HCT116 (cell line): ENCODE data around the gene CASP5. TPM values are rescaled to one million over a fixed set of nuclear protein-coding genes. Genes with fewer than 3 reads are reported as not detected.
"Not testable (repeated sequence)": the region's sequence is repeated elsewhere in the genome, so short reads cannot be mapped to it uniquely, and the experiment has no call there.

Source experiments
- ATAC-seq: fragments of 200-7000 bp; cut with Tn5 transposase; 2 replicates; pipeline ENCODE4 v1.9.1; 2020; ENCODE audit warnings: mild to moderate bottlenecking, moderate library complexity
- BruUV-seq: library from RNA; stranded (reverse); fragments of 400-500 nt; replicated peaks from 2 replicates; lab custom pipeline; 2021; lab: Mats Ljungman, UMichigan
- CTCF ChIA-PET: fragments of 300-600 bp; sonication (Branson Sonifier 250); formaldehyde crosslinking; loops from one replicate; lab custom pipeline; 2021; ENCODE audit warnings: antibody characterized with exemption; lab: Charles Lee
- POLR2A ChIA-PET: fragments of 300-600, 350-600 bp; sonication (Branson Sonifier 250); formaldehyde crosslinking; loops from one replicate; lab custom pipeline; 2021; ENCODE audit warnings: antibody characterized with exemption; lab: Charles Lee
- RAD21 ChIA-PET, 2 experiments: fragments of 300-600 bp; sonication (Branson Sonifier 250); formaldehyde crosslinking; loops; one replicate each; lab custom pipeline; 2023; ENCODE audit warnings: low total read pairs in 2 of 2; ENCODE audit not compliant: uncharacterized antibody in 2 of 2, unreplicated experiment in 2 of 2, low non-redundant PET in 1 of 2; lab: Charles Lee
- DNase-seq: peaks from one replicate; pipeline ENCODE4 v3.0.0-alpha.2; 2010; ENCODE audit warnings: low read depth, low spot score
- H2AFZ ChIP-seq: fragments of 200-600 bp; shearing (Covaris generic), sonication (generic); 2 replicates; pipeline ENCODE4 v1.6.1; 2017; ENCODE audit warnings: low read depth, mixed run types, mixed read lengths, antibody characterized with exemption, low read length; ENCODE audit not compliant: poor library complexity, severe bottlenecking
- H3K27ac ChIP-seq: 2 replicates; pipeline ENCODE4 v1.5.1; 2012; ENCODE audit warnings: low read depth, low read length
- H3K27me3 ChIP-seq: fragments of 200-600 bp; sonication (generic); 2 replicates; pipeline ENCODE4 v1.6.1; 2016; ENCODE audit warnings: mixed run types, low read length, mixed read lengths; ENCODE audit not compliant: insufficient read depth
- H3K36me3 ChIP-seq, 2 experiments: fragments of 200-500 bp in 1 of 2; fragments of 200-600 bp in 1 of 2; sonication (Bioruptor generic) in 1 of 2; sonication (generic) in 1 of 2; 2 replicates each; pipeline versions ENCODE4 v1.5.1 to v1.6.1; 2014 to 2016; ENCODE audit warnings: low read length in 2 of 2, inconsistent platforms in 1 of 2, mixed read lengths in 1 of 2, mixed run types in 1 of 2; ENCODE audit not compliant: insufficient read depth in 2 of 2, control insufficient read depth in 1 of 2
- H3K4me1 ChIP-seq, 2 experiments: fragments of 200-600 bp in 1 of 2; sonication (generic) in 1 of 2; 2 replicates each; pipeline versions ENCODE4 v1.5.1 to v1.6.1; 2012 to 2017; ENCODE audit warnings: low read length in 2 of 2, inconsistent platforms in 1 of 2, mild to moderate bottlenecking in 1 of 2, mixed read lengths in 1 of 2, mixed run types in 1 of 2, moderate library complexity in 1 of 2; ENCODE audit not compliant: insufficient read depth in 2 of 2, control insufficient read depth in 1 of 2
- H3K4me2 ChIP-seq: fragments of 200-600 bp; sonication (generic); 2 replicates; pipeline ENCODE4 v1.6.1; 2017; ENCODE audit warnings: mixed run types, low read length, mixed read lengths
- H3K4me3 ChIP-seq, 2 experiments: fragments of 200-600 bp in 1 of 2; sonication (generic) in 1 of 2; replicated peaks in 1 of 2; 2 replicates each; pipeline ENCODE4 v1.5.1; 2011 to 2016; ENCODE audit warnings: low read length in 2 of 2, control low read depth in 1 of 2, low read depth in 1 of 2, mild to moderate bottlenecking in 1 of 2, mixed read lengths in 1 of 2, mixed run types in 1 of 2
- H3K79me2 ChIP-seq: fragments of 200-600 bp; sonication (generic); 2 replicates; pipeline ENCODE4 v1.6.1; 2017; ENCODE audit warnings: mild to moderate bottlenecking, mixed run types, low read length, moderate library complexity, mixed read lengths; ENCODE audit not compliant: insufficient read depth
- H3K9ac ChIP-seq: fragments of 200-600 bp; sonication (generic); 2 replicates; pipeline ENCODE4 v1.6.1; 2016; ENCODE audit warnings: low read length, mixed read lengths
- H3K9me2 ChIP-seq: fragments of 200-600 bp; sonication (generic), shearing (Covaris generic); 2 replicates; pipeline ENCODE4 v1.6.1; 2017; ENCODE audit warnings: mixed run types, mild to moderate bottlenecking, moderate library complexity; ENCODE audit not compliant: insufficient read depth
- H3K9me3 ChIP-seq, 2 experiments: fragments of 200-500 bp in 1 of 2; fragments of 200-600 bp in 1 of 2; sonication (Bioruptor generic) in 1 of 2; sonication (generic) in 1 of 2; 2 replicates each; pipeline ENCODE4 v1.6.1; 2014 to 2017; ENCODE audit warnings: low read length in 2 of 2, mixed read lengths in 2 of 2, inconsistent platforms in 1 of 2, low read depth in 1 of 2, mild to moderate bottlenecking in 1 of 2, mixed run types in 1 of 2, moderate library complexity in 1 of 2; ENCODE audit not compliant: control insufficient read depth in 1 of 2, insufficient read depth in 1 of 2
- H4K20me1 ChIP-seq: fragments of 200-600 bp; sonication (generic), shearing (Covaris generic); 2 replicates; pipeline ENCODE4 v1.6.1; 2017; ENCODE audit warnings: mixed run types, mild to moderate bottlenecking, moderate library complexity; ENCODE audit not compliant: insufficient read depth
- SP1 ChIP-seq: IDR thresholded peaks from 2 replicates; pipeline ENCODE4 v1.6.1; 2012; ENCODE audit warnings: low read depth
- intact Hi-C: fragments of 100-400 bp; cut with micrococcal nuclease; formaldehyde crosslinking; loops from 2 replicates; pipeline ENCODE4 v1.10.0; 2022
- total RNA-seq: library from RNA; stranded (reverse); gene quantifications from one replicate; pipeline ENCODE4 v1.2.1, GENCODE V29; 2021; ENCODE audit not compliant: unreplicated experiment
- TF ChIP-seq, protein P1 (sequence below): IDR thresholded peaks from 2 replicates; pipeline ENCODE4 v1.6.1; 2012

CASP5 gene
- total RNA-seq, 1 experiment from 2014 or later = not detected

DNA sequence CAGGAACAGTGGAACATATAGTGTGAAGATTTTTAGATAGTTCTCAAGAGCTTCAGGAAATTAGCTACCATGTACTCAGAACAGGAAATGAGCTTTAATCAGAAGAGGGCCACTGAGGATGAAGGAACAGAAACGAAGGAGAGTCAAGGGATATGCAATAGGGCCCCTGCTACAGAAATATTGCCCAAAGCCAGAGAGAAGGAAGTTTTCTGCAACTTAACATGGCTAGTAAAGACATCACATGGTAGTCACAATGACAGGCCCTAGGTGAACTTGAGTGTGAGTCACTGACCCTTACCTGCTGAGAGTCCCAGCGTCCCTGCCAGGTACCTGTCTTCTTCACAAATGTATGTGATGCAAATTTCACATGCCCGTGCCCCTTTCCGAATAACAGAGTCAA lies 47.3 kb upstream of the CASP5 start:
- Histone ChIP-seq H3K4me3 (no peak overlapping the region), H3K36me3 (no peaks in the 10 kb centered on the region), H3K9me3 (no peaks in the 10 kb centered on the region), H3K27me3 (no peaks in the 10 kb centered on the region), H3K27ac (no peak overlapping the region), H2AFZ (no peak overlapping the region), H3K9me2 (no peaks in the 10 kb centered on the region), H3K9ac (no peak overlapping the region), H3K4me2 (no peak overlapping the region), H4K20me1 (no peaks in the 10 kb centered on the region), H3K79me2 (no peaks in the 10 kb centered on the region), H3K4me1 (no peaks in the 10 kb centered on the region)
- intact Hi-C loops = no loop called here
- BruUV-seq = no TSS peak
- ATAC-seq (no peak), DNase-seq (no peak)
- CTCF ChIA-PET = no interaction called here
- RAD21 ChIA-PET = no interaction called here
- no peak for TF ChIP-seq SP1
- TF ChIP-seq, protein P1, sequence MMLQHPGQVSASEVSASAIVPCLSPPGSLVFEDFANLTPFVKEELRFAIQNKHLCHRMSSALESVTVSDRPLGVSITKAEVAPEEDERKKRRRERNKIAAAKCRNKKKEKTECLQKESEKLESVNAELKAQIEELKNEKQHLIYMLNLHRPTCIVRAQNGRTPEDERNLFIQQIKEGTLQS = no peak
- POLR2A ChIA-PET = no interaction called here

DNA sequence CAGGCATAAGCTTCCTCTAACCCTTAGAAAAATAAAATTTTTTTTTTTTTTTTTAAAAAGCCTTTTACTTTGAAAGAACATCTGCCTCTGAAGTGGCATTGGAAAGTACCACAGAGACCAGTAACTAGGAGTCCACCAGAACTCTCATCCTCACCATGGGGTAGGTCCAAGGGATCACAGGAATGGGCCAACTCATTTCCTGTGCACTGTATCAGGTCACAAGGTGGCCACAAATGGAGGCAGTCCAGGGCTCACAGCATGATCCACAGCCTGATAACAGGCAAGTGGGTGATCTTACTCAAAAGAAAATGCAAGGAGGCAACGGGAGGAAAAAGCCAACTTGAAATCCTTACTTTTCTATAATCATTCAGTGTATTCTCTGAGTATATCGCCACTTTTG lies 46.8 kb upstream of the CASP5 start:
- H3K9me2 ChIP-seq, H3K27ac ChIP-seq, H4K20me1 ChIP-seq, H3K4me3 ChIP-seq, intact Hi-C loops, RAD21 ChIA-PET, H3K9me3 ChIP-seq, H3K27me3 ChIP-seq, H3K4me1 ChIP-seq, H2AFZ ChIP-seq, BruUV-seq, DNase-seq, H3K36me3 ChIP-seq, ATAC-seq, POLR2A ChIA-PET, H3K4me2 ChIP-seq, H3K9ac ChIP-seq, H3K79me2 ChIP-seq: not testable (repeated sequence)
- CTCF ChIA-PET = interaction anchor here (0.7 kb wide), 1 partner anchor 1393 kb away, joined by 3 read pairs; no protein-coding TSS in a partner anchor

DNA sequence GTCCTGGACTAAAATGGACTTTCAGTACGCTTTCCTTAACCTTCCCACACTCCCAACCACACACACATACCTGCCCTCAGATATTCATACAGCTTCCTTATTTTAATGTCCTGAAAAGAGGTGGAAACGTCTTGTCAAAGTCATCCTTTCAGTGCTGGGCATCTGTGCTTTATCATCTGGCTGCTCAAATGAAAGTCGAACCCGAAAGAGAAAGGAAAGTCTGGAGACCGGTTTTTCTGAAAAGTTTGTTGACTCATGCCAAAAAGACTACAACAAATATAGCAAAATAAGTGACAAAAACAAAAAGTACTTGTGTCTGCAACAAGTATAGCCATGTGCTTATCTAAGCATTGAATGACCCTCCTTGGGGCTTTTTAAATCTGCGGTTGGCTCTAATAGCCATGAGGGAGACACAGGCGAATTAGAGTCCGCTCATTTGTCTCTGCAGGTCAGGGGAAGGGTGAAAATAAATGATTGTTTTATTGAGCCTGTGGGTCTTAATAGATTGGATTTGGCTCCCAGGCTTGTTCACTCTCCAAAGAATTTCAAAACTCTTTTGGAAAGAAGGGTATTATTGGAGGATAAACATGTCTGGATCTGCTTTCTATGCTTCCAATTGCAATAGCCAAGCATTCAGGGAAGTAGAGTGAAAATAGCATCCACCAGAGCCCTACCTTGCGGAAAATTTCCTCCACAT lies 40.4 kb upstream of the CASP5 start:
- CTCF ChIA-PET, H3K9me3 ChIP-seq, BruUV-seq, ATAC-seq, H3K4me2 ChIP-seq, H3K9me2 ChIP-seq, POLR2A ChIA-PET, H3K79me2 ChIP-seq, H3K4me3 ChIP-seq, DNase-seq, RAD21 ChIA-PET, H3K36me3 ChIP-seq, H3K9ac ChIP-seq, H2AFZ ChIP-seq, H3K4me1 ChIP-seq, H3K27ac ChIP-seq, H4K20me1 ChIP-seq, intact Hi-C loops, H3K27me3 ChIP-seq: not testable (repeated sequence)
